ENCODE results near the gene DHX30.
A peak's percentile ranks its signal among the peaks of the same experiment; 100 is the strongest.

Gene DHX30

GRCh38 chr3:47852604-47853602 lies 50.0 kb downstream of the DHX30 start:
- DNase-seq (ENCODE audit: low spot score) = peak; percentile 48

- no peak for DNase-seq (ENCODE audit: low spot score)
Measured at GRCh38 chr3:47854267-47854666, 51.3 kb downstream of the DHX30 start.

- no peak for DNase-seq (ENCODE audit: low spot score)
Measured at GRCh38 chr3:47854720-47855455, 52.0 kb downstream of the DHX30 start.

- DNase-seq (ENCODE audit: low spot score) = no peak
Measured at GRCh38 chr3:47855461-47856383, 52.8 kb downstream of the DHX30 start.

- no peak for DNase-seq (ENCODE audit: low spot score)
Measured at GRCh38 chr3:47856669-47857068, 53.7 kb downstream of the DHX30 start.

GRCh38 chr3:47857151-47857550 lies 54.2 kb downstream of the DHX30 start:
- DNase-seq (ENCODE audit: low spot score) = no peak

- DNase-seq (ENCODE audit: low spot score) = no peak
Measured at GRCh38 chr3:47859956-47860605, 57.1 kb downstream of the DHX30 start.

GRCh38 chr3:47863391-47864128 lies 60.6 kb downstream of the DHX30 start:
- DNase-seq (ENCODE audit: low spot score) = no peak

- DNase-seq (ENCODE audit: low spot score) = no peak
Measured at GRCh38 chr3:47865192-47865591, 62.3 kb downstream of the DHX30 start.

- DNase-seq (ENCODE audit: low spot score) = no peak
Measured at GRCh38 chr3:47867451-47868044, 64.6 kb downstream of the DHX30 start.

- DNase-seq (ENCODE audit: low spot score) = no peak
Measured at GRCh38 chr3:47868306-47868705, 65.4 kb downstream of the DHX30 start.

GRCh38 chr3:47870156-47870555 lies 67.2 kb downstream of the DHX30 start:
- no peak for DNase-seq (ENCODE audit: low spot score)

GRCh38 chr3:47870702-47871260 lies 67.8 kb downstream of the DHX30 start:
- DNase-seq (ENCODE audit: low spot score) = no peak

GRCh38 chr3:47871389-47871788 lies 68.5 kb downstream of the DHX30 start:
- no peak for DNase-seq (ENCODE audit: low spot score)

- DNase-seq (ENCODE audit: low spot score) = no peak
Measured at GRCh38 chr3:47872916-47873315, 70.0 kb downstream of the DHX30 start.

- no peak for DNase-seq (ENCODE audit: low spot score)
Measured at GRCh38 chr3:47874438-47874837, 71.5 kb downstream of the DHX30 start.

- no peak for DNase-seq (ENCODE audit: low spot score)
Measured at GRCh38 chr3:47874913-47875312, 72.0 kb downstream of the DHX30 start.

- DNase-seq (ENCODE audit: low spot score) = no peak
Measured at GRCh38 chr3:47877290-47877689, 74.4 kb downstream of the DHX30 start.

- DNase-seq (ENCODE audit: low spot score) = no peak
Measured at GRCh38 chr3:47877719-47878118, 74.8 kb downstream of the DHX30 start.

- DNase-seq (ENCODE audit: low spot score) = no peak
Measured at GRCh38 chr3:47882338-47882737, 79.4 kb downstream of the DHX30 start.

Data from D341Med (cell line).